Chondrocyte (in vitro differentiated cells): ENCODE data around the gene KCTD16. TPM values are rescaled to one million over a fixed set of nuclear protein-coding genes. Genes with fewer than 3 reads are reported as not detected.

Experiments
- DNase-seq: peaks from one replicate; pipeline ENCODE4 v3.0.0; 2021; ENCODE audit warnings: mixed read lengths, low spot score
- H3K27ac Mint-ChIP-seq: one replicate; pipeline ENCODE4 v1.8.0; 2021; ENCODE audit warnings: mild to moderate bottlenecking, moderate library complexity, mixed read lengths; ENCODE audit not compliant: unreplicated experiment
- H3K27me3 Mint-ChIP-seq: 2 replicates; pipeline ENCODE4 v1.8.0; 2021; ENCODE audit warnings: low read depth, mixed read lengths
- H3K36me3 Mint-ChIP-seq: 2 replicates; pipeline ENCODE4 v1.8.0; 2021; ENCODE audit warnings: low read depth, mixed read lengths
- H3K4me1 Mint-ChIP-seq: 2 replicates; pipeline ENCODE4 v1.8.0; 2021; ENCODE audit warnings: low read depth, mild to moderate bottlenecking, mixed read lengths
- H3K4me3 Mint-ChIP-seq: one replicate; pipeline ENCODE4 v1.8.0; 2021; ENCODE audit warnings: mild to moderate bottlenecking, moderate library complexity, mixed read lengths; ENCODE audit not compliant: unreplicated experiment
- H3K9me3 Mint-ChIP-seq: 2 replicates; pipeline ENCODE4 v1.8.0; 2021; ENCODE audit warnings: low read depth, mixed read lengths
- CTCF ChIP-seq: fragments of 200-600 bp; sonication (generic); IDR thresholded peaks from 2 replicates; pipeline ENCODE4 v1.5.0; 2021; ENCODE audit warnings: antibody characterized with exemption, mild to moderate bottlenecking, moderate library complexity
- total RNA-seq: library from RNA; stranded (reverse); gene quantifications from 3 replicates; pipeline ENCODE4 v1.2.1, GENCODE V29; 2021

KCTD16 gene
- total RNA-seq, 1 donor from 2014 or later: 1.5 TPM

GRCh38 chr5:144418719-144419118 lies 248.0 kb downstream of the KCTD16 start:
- H3K4me1 Mint-ChIP-seq: peaks cover 6% of the 10 kb centered on the region
- no peaks in the 10 kb centered on the region for H3K27me3 Mint-ChIP-seq
- no peak for DNase-seq
- H3K9me3 Mint-ChIP-seq: peaks cover 10% of the 10 kb centered on the region
- H3K4me3 Mint-ChIP-seq: no peak overlapping the region
- H3K27ac Mint-ChIP-seq: no peak overlapping the region
- H3K36me3 Mint-ChIP-seq: peaks cover 2% of the 10 kb centered on the region
- TF ChIP-seq CTCF: no peak

- DNase-seq: no peak
These were observed 250.7 kb downstream of the KCTD16 start for GRCh38 chr5:144421411-144421810.

GRCh38 chr5:144422018-144422727 lies 251.5 kb downstream of the KCTD16 start:
- no peak overlapping the region for H3K27ac Mint-ChIP-seq
- peaks cover 5% of the 10 kb centered on the region for H3K9me3 Mint-ChIP-seq
- no peak overlapping the region for H3K4me3 Mint-ChIP-seq
- H3K4me1 Mint-ChIP-seq: peaks cover 6% of the 10 kb centered on the region
- TF ChIP-seq CTCF: no peak
- H3K36me3 Mint-ChIP-seq: peaks cover 2% of the 10 kb centered on the region
- no peak for DNase-seq
- no peaks in the 10 kb centered on the region for H3K27me3 Mint-ChIP-seq

More at GRCh38 chr5:144421411-144421810, 250.7 kb downstream of the KCTD16 start:
- no peak overlapping the region for H3K27ac Mint-ChIP-seq
- peaks cover 6% of the 10 kb centered on the region for H3K4me1 Mint-ChIP-seq
- H3K27me3 Mint-ChIP-seq: no peaks in the 10 kb centered on the region
- no peak overlapping the region for H3K4me3 Mint-ChIP-seq
- no peak for TF ChIP-seq CTCF
- peaks cover 10% of the 10 kb centered on the region for H3K9me3 Mint-ChIP-seq
- H3K36me3 Mint-ChIP-seq: peaks cover 2% of the 10 kb centered on the region

- Mint-ChIP-seq H3K9me3 (no peaks in the 10 kb centered on the region), H3K4me1 (no peaks in the 10 kb centered on the region), H3K27ac (no peak overlapping the region), H3K27me3 (no peaks in the 10 kb centered on the region), H3K36me3 (no peaks in the 10 kb centered on the region), H3K4me3 (no peak overlapping the region)
- no peak for TF ChIP-seq CTCF
- DNase-seq: no peak
These were observed 257.2 kb downstream of the KCTD16 start for GRCh38 chr5:144427866-144428265.

GRCh38 chr5:144428326-144428725 lies 257.7 kb downstream of the KCTD16 start:
- no peak for DNase-seq
- Mint-ChIP-seq H3K27ac (no peak overlapping the region), H3K36me3 (no peaks in the 10 kb centered on the region), H3K4me1 (no peaks in the 10 kb centered on the region), H3K27me3 (no peaks in the 10 kb centered on the region), H3K9me3 (no peaks in the 10 kb centered on the region), H3K4me3 (no peak overlapping the region)
- no peak for TF ChIP-seq CTCF
